GM19023 (cell line): Measurements from ENCODE around the gene PARD3B.

Experiments used
- ATAC-seq: cut with Tn5 transposase; IDR thresholded peaks from one replicate; pipeline ENCODE4 v1.9.1; 2021; ENCODE audit warnings: mild to moderate bottlenecking, moderate library complexity; ENCODE audit not compliant: unreplicated experiment

Gene PARD3B

GRCh38 chr2:204808494-204808893 lies 263.2 kb downstream of the PARD3B start:
- ATAC-seq: no peak

- ATAC-seq: no peak
Observed at GRCh38 chr2:204824751-204825453, 279.6 kb downstream of the PARD3B start.

- ATAC-seq: no peak
Observed at GRCh38 chr2:204825681-204826080, 280.4 kb downstream of the PARD3B start.

GRCh38 chr2:204827701-204828590 lies 282.7 kb downstream of the PARD3B start:
- ATAC-seq: no peak

GRCh38 chr2:204834716-204835384 lies 289.6 kb downstream of the PARD3B start:
- ATAC-seq: no peak

GRCh38 chr2:204835786-204836185 lies 290.5 kb downstream of the PARD3B start:
- no peak for ATAC-seq

- ATAC-seq: no peak
Observed at GRCh38 chr2:204840504-204840903, 295.2 kb downstream of the PARD3B start.

- ATAC-seq: no peak
Observed at GRCh38 chr2:204842068-204842467, 296.8 kb downstream of the PARD3B start.

GRCh38 chr2:204842661-204843485 lies 297.6 kb downstream of the PARD3B start:
- no peak for ATAC-seq

- ATAC-seq: no peak
Observed at GRCh38 chr2:204846471-204846870, 301.2 kb downstream of the PARD3B start.

- no peak for ATAC-seq
Observed at GRCh38 chr2:204849892-204850291, 304.6 kb downstream of the PARD3B start.

GRCh38 chr2:204850581-204850980 lies 305.3 kb downstream of the PARD3B start:
- no peak for ATAC-seq

- ATAC-seq: no peak
Observed at GRCh38 chr2:204853905-204854304, 308.6 kb downstream of the PARD3B start.

GRCh38 chr2:204860274-204860673 lies 315.0 kb downstream of the PARD3B start:
- no peak for ATAC-seq

- ATAC-seq: no peak
Observed at GRCh38 chr2:204862809-204863208, 317.5 kb downstream of the PARD3B start.

GRCh38 chr2:204863336-204863735 lies 318.1 kb downstream of the PARD3B start:
- ATAC-seq: no peak

- ATAC-seq: no peak
Observed at GRCh38 chr2:204869132-204869823, 324.0 kb downstream of the PARD3B start.

- no peak for ATAC-seq
Observed at GRCh38 chr2:204870053-204870452, 324.8 kb downstream of the PARD3B start.

- no peak for ATAC-seq
Observed at GRCh38 chr2:204871231-204871953, 326.1 kb downstream of the PARD3B start.
